ENCODE measurements around the gene DOP1A.

The DOP1A gene

DNA sequence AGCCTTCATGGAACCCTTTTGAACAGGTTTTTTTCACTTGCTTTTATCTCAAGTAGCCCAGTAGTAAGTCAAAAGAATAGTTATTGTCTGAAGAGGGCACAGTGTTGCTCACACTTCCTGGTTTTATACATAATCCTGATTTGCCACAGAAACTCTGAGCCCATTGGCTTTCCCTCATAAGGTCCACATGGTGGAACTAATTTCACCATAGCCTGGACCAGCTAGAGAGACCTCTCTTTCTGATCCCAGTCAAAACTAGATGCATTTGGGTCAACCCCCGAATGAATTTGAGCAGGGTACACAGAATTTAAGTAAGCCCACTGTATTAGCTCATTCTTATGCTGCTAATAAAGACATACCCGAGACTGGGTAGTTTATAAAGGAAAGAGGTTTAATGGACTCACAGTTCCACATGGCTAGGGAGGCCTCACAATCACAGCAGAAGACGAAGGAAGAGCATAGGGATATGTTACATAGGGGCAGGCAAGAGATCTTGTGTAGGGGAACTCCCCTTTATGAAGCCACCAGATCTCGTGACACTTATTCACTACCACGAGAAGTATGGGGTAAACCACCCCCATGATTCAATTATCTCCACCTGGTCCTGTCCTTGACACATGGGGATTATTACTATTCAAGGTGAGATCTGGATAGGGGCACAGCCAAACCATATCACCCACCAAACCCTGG lies 131.8 kb downstream of the DOP1A start:
- TF ChIP-seq, protein P1, sequence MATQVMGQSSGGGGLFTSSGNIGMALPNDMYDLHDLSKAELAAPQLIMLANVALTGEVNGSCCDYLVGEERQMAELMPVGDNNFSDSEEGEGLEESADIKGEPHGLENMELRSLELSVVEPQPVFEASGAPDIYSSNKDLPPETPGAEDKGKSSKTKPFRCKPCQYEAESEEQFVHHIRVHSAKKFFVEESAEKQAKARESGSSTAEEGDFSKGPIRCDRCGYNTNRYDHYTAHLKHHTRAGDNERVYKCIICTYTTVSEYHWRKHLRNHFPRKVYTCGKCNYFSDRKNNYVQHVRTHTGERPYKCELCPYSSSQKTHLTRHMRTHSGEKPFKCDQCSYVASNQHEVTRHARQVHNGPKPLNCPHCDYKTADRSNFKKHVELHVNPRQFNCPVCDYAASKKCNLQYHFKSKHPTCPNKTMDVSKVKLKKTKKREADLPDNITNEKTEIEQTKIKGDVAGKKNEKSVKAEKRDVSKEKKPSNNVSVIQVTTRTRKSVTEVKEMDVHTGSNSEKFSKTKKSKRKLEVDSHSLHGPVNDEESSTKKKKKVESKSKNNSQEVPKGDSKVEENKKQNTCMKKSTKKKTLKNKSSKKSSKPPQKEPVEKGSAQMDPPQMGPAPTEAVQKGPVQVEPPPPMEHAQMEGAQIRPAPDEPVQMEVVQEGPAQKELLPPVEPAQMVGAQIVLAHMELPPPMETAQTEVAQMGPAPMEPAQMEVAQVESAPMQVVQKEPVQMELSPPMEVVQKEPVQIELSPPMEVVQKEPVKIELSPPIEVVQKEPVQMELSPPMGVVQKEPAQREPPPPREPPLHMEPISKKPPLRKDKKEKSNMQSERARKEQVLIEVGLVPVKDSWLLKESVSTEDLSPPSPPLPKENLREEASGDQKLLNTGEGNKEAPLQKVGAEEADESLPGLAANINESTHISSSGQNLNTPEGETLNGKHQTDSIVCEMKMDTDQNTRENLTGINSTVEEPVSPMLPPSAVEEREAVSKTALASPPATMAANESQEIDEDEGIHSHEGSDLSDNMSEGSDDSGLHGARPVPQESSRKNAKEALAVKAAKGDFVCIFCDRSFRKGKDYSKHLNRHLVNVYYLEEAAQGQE (IDR thresholded peaks at IDR 0.05; ENCODE audit: low read depth), result no peak
- no peak for TF ChIP-seq FOXM1 (IDR thresholded peaks at IDR 0.05; ENCODE audit: borderline replicate concordance, low read depth)
- no peak for TF ChIP-seq EP300 (IDR thresholded peaks at IDR 0.05; ENCODE audit: borderline replicate concordance)
- no peak for TF ChIP-seq TEAD4 (IDR thresholded peaks at IDR 0.05)
- TF ChIP-seq NFIC (IDR thresholded peaks at IDR 0.05), result no peak
- TF ChIP-seq, protein P2, sequence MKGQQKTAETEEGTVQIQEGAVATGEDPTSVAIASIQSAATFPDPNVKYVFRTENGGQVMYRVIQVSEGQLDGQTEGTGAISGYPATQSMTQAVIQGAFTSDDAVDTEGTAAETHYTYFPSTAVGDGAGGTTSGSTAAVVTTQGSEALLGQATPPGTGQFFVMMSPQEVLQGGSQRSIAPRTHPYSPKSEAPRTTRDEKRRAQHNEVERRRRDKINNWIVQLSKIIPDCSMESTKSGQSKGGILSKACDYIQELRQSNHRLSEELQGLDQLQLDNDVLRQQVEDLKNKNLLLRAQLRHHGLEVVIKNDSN (IDR thresholded peaks at IDR 0.05), result no peak
- TF ChIP-seq YY1 (IDR thresholded peaks at IDR 0.05; ENCODE audit: low read depth), result no peak
- no peak for TF ChIP-seq CREB1 (IDR thresholded peaks at IDR 0.05; ENCODE audit: low read depth)
- no peak for TF ChIP-seq RAD21 (IDR thresholded peaks at IDR 0.05; ENCODE audit: low read depth)
- TF ChIP-seq, protein P3, sequence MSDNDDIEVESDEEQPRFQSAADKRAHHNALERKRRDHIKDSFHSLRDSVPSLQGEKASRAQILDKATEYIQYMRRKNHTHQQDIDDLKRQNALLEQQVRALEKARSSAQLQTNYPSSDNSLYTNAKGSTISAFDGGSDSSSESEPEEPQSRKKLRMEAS (IDR thresholded peaks at IDR 0.05), result no peak
- TF ChIP-seq TCF12 (IDR thresholded peaks at IDR 0.05; ENCODE audit: low read depth), result no peak
- TF ChIP-seq EGR1 (IDR thresholded peaks at IDR 0.05), result no peak
- no peak for TF ChIP-seq ZBTB7A (IDR thresholded peaks at IDR 0.05; ENCODE audit: low read depth)
- no peak for TF ChIP-seq TAF1 (IDR thresholded peaks at IDR 0.05; ENCODE audit: low read depth)
- no peak for TF ChIP-seq CEBPB (IDR thresholded peaks at IDR 0.05)

DNA sequence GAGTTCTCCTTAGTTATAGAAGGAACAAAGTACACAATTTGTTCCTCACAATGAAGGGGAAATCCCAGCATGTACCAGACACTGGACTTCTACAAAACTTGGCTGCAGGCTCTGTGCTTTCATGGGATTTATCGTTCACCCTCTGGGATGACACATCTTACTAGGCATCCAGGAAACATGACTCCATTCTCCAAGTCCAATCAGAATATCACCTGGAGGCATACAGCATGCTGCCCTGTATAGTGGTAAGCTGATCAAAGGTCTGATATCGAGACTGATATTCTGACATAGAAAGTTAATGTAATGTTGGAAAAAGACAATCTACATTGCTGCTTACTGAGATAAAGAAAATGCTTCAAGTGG lies 132.4 kb downstream of the DOP1A start:
- TF ChIP-seq CREB1 (IDR thresholded peaks at IDR 0.05; ENCODE audit: low read depth) (no peak), EP300 (IDR thresholded peaks at IDR 0.05; ENCODE audit: borderline replicate concordance) (no peak), TCF12 (IDR thresholded peaks at IDR 0.05; ENCODE audit: low read depth) (no peak), TAF1 (IDR thresholded peaks at IDR 0.05; ENCODE audit: low read depth) (no peak), EGR1 (IDR thresholded peaks at IDR 0.05) (no peak), FOXM1 (IDR thresholded peaks at IDR 0.05; ENCODE audit: borderline replicate concordance, low read depth) (no peak), TEAD4 (IDR thresholded peaks at IDR 0.05) (no peak), NFIC (IDR thresholded peaks at IDR 0.05) (no peak), CEBPB (IDR thresholded peaks at IDR 0.05) (no peak), YY1 (IDR thresholded peaks at IDR 0.05; ENCODE audit: low read depth) (no peak), RAD21 (IDR thresholded peaks at IDR 0.05; ENCODE audit: low read depth) (no peak), ZBTB7A (IDR thresholded peaks at IDR 0.05; ENCODE audit: low read depth) (no peak)
- TF ChIP-seq, protein P3 (IDR thresholded peaks at IDR 0.05), result no peak
- TF ChIP-seq, protein P2 (IDR thresholded peaks at IDR 0.05), result no peak
- TF ChIP-seq, protein P1 (IDR thresholded peaks at IDR 0.05; ENCODE audit: low read depth), result no peak

DNA sequence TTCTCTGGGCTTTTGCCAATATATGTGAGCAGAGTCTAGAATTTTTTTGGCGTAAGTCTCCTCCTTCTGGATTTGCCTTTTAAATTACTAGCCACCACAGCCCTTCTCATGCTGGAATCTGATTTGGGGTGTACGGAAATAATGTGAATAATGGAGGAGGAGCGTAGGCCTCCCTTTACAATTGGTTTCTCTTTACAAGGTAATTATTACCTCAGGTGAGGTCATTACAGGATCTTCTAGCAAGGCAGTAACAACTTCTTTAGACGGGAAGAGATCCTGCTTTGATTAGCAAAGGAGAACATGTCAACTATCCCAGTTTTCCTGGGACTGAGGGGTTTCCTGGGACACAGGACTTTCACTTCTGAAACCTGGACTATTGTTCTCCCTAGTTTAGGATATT lies 134.6 kb downstream of the DOP1A start:
- TF ChIP-seq, protein P3 (IDR thresholded peaks at IDR 0.05), result no peak
- TF ChIP-seq TEAD4 (IDR thresholded peaks at IDR 0.05), result no peak
- TF ChIP-seq EGR1 (IDR thresholded peaks at IDR 0.05), result no peak

DNA sequence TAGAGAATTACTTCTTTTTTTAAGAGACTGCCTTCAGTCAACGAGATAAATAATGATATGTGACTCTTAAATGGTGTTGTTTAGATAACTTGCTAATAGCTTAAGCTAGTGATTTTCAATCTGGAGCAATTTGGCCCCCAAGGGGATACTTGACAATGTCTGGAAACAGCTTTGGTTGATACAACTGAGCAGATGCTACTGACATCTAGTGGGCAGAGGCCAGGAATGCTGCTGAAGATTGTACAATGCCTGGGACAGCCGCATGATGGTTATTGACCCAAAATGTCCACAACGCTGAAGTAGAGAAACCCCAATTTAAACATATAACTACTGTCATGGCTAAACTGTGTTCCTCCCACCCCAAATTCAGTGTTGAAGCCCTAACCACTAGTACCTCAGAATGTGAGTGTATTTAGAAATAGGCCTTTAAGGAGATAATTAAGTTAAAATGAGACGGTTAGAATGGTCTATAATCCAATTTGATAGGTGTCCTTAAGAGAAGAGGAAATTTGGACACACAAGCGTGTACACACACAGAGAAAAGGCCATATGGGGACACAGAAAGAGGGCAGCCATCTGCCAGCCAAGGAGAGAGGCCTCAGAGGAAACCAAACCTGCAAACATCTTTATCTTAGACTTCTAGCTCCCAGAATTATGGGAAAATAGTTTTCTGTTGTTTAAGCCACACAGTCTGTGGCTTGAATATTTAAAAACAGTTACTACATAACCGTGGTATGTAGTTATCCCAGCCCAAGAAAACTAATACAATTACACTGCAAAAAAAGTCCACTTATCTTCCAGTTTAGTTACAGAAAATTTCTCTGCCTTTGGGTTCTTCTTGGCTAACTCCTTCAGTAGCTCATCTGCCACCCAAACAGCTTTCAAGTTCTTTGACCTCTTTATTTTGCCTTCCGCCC lies 147.9 kb downstream of the DOP1A start:
- TF ChIP-seq TEAD4 (IDR thresholded peaks at IDR 0.05), result peak; percentile 25; the same call in 1 of the 2 replicates
- TF ChIP-seq FOXM1 (IDR thresholded peaks at IDR 0.05; ENCODE audit: borderline replicate concordance, low read depth), result no peak
- no peak for TF ChIP-seq YY1 (IDR thresholded peaks at IDR 0.05; ENCODE audit: low read depth)
- TF ChIP-seq TAF1 (IDR thresholded peaks at IDR 0.05; ENCODE audit: low read depth), result no peak
- peak; percentile 62 for TF ChIP-seq RAD21 (IDR thresholded peaks at IDR 0.05; ENCODE audit: low read depth)

DNA sequence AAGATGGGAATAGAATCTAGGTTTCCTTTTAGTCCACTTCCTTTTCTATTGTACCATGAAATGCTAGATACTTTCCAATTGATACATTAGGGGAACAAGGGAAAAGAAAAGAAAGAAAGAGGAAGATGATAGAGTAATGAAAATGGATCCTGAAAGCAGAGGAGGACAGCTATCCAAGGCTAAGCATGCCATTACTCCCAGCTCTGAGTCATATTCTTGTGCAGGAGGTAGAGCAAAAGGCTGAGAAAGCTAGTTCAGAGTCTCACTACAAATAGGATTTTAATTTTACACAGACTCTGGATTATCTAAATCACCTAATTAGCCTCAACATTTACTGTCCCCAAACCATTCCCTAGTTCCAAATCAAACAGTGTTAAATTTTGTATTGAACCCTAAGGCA lies 149.3 kb downstream of the DOP1A start:
- TF ChIP-seq ZBTB7A (IDR thresholded peaks at IDR 0.05; ENCODE audit: low read depth) (no peak), TAF1 (IDR thresholded peaks at IDR 0.05; ENCODE audit: low read depth) (no peak), TEAD4 (IDR thresholded peaks at IDR 0.05) (no peak), CEBPB (IDR thresholded peaks at IDR 0.05) (no peak), CREB1 (IDR thresholded peaks at IDR 0.05; ENCODE audit: low read depth) (no peak), TCF12 (IDR thresholded peaks at IDR 0.05; ENCODE audit: low read depth) (no peak), FOXM1 (IDR thresholded peaks at IDR 0.05; ENCODE audit: borderline replicate concordance, low read depth) (no peak), EGR1 (IDR thresholded peaks at IDR 0.05) (no peak), YY1 (IDR thresholded peaks at IDR 0.05; ENCODE audit: low read depth) (no peak), RAD21 (IDR thresholded peaks at IDR 0.05; ENCODE audit: low read depth) (no peak), EP300 (IDR thresholded peaks at IDR 0.05; ENCODE audit: borderline replicate concordance) (no peak)
- TF ChIP-seq, protein P3 (IDR thresholded peaks at IDR 0.05), result no peak
- TF ChIP-seq, protein P1 (IDR thresholded peaks at IDR 0.05; ENCODE audit: low read depth), result no peak
- TF ChIP-seq, protein P2 (IDR thresholded peaks at IDR 0.05), result no peak
